B cell (primary cell): ENCODE data around the gene GRIN3A.

Experiments used
- EZH2 ChIP-seq: IDR thresholded peaks from 2 replicates; pipeline ENCODE4 v1.6.1; 2012; ENCODE audit warnings: borderline replicate concordance, low read depth, mild to moderate bottlenecking, moderate library complexity, low read length; ENCODE audit not compliant: insufficient read depth, poor library complexity, severe bottlenecking
- TF ChIP-seq, protein P1 (sequence below): fragments of 200-600 bp; IDR thresholded peaks from one replicate; pipeline ENCODE4 v1.8.0; 2022; ENCODE audit warnings: antibody characterized with exemption, mild to moderate bottlenecking

GRCh38 chr9:101536351-101536750 is 202.1 kb downstream of the GRIN3A start:
- TF ChIP-seq, protein P1, sequence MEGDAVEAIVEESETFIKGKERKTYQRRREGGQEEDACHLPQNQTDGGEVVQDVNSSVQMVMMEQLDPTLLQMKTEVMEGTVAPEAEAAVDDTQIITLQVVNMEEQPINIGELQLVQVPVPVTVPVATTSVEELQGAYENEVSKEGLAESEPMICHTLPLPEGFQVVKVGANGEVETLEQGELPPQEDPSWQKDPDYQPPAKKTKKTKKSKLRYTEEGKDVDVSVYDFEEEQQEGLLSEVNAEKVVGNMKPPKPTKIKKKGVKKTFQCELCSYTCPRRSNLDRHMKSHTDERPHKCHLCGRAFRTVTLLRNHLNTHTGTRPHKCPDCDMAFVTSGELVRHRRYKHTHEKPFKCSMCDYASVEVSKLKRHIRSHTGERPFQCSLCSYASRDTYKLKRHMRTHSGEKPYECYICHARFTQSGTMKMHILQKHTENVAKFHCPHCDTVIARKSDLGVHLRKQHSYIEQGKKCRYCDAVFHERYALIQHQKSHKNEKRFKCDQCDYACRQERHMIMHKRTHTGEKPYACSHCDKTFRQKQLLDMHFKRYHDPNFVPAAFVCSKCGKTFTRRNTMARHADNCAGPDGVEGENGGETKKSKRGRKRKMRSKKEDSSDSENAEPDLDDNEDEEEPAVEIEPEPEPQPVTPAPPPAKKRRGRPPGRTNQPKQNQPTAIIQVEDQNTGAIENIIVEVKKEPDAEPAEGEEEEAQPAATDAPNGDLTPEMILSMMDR: no peak
- no peak for TF ChIP-seq EZH2
